Keratinocyte (primary cell): ENCODE measurements around the gene SUOX. TPM values are rescaled to one million over a fixed set of nuclear protein-coding genes. Genes with fewer than 3 reads are reported as not detected.

ENCODE experiments used
- DNase-seq: peaks from one replicate; pipeline ENCODE4 v3.0.0-alpha.2; 2011; ENCODE audit warnings: low read depth, missing footprints, low spot score
- FAIRE-seq: peaks from 2 replicates; lab custom pipeline; 2011; peaks lifted over from hg19 to GRCh38; lab: Jason Lieb, UNC
- H2AFZ ChIP-seq: 2 replicates; pipeline ENCODE4 v1.6.0; 2012; ENCODE audit warnings: low read length, control low read depth, inconsistent platforms; ENCODE audit not compliant: control insufficient read depth
- H3K27ac ChIP-seq: 2 replicates; pipeline ENCODE4 v1.5.1; 2011; ENCODE audit warnings: low read length; ENCODE audit not compliant: control insufficient read depth, insufficient read depth
- H3K27me3 ChIP-seq: 3 replicates; pipeline ENCODE4 v1.6.0; 2011; ENCODE audit warnings: low read length; ENCODE audit not compliant: control insufficient read depth, insufficient read depth; ENCODE audit errors: extremely low read depth
- H3K36me3 ChIP-seq, 2 experiments: 2 replicates in 1 of 2; 3 replicates in 1 of 2; pipeline ENCODE4 v1.5.1; 2011; ENCODE audit warnings: low read length in 2 of 2, mild to moderate bottlenecking in 1 of 2; ENCODE audit not compliant: control insufficient read depth in 2 of 2, insufficient read depth in 2 of 2; ENCODE audit errors: extremely low read depth in 1 of 2
- H3K4me1 ChIP-seq: 3 replicates; pipeline ENCODE4 v1.5.1; 2011; ENCODE audit warnings: low read length; ENCODE audit not compliant: control insufficient read depth, insufficient read depth; ENCODE audit errors: extremely low read depth
- H3K4me2 ChIP-seq: 3 replicates; pipeline ENCODE4 v1.6.0; 2011; ENCODE audit warnings: low read depth, low read length; ENCODE audit not compliant: control insufficient read depth, insufficient read depth; ENCODE audit errors: extremely low read depth
- H3K4me3 ChIP-seq, 3 experiments: fragments of 200-600 bp in 1 of 3; sonication (generic) in 1 of 3; 2 replicates in 2 of 3; 3 replicates in 1 of 3; pipeline ENCODE4 v1.5.1; 2011 to 2016; ENCODE audit warnings: low read length in 3 of 3, mild to moderate bottlenecking in 3 of 3, control low read depth in 2 of 3, inconsistent platforms in 1 of 3, low read depth in 1 of 3, mixed read lengths in 1 of 3, mixed run types in 1 of 3, moderate library complexity in 1 of 3; ENCODE audit not compliant: control insufficient read depth in 2 of 3, insufficient read depth in 2 of 3; ENCODE audit errors: extremely low read depth in 1 of 3
- H3K79me2 ChIP-seq: 2 replicates; pipeline ENCODE4 v1.6.0; 2012; ENCODE audit warnings: low read length; ENCODE audit not compliant: control insufficient read depth, insufficient read depth
- H3K9ac ChIP-seq: 3 replicates; pipeline ENCODE4 v1.6.0; 2011; ENCODE audit warnings: low read length; ENCODE audit not compliant: control insufficient read depth, insufficient read depth; ENCODE audit errors: extremely low read depth
- H3K9me1 ChIP-seq: 3 replicates; pipeline ENCODE4 v1.6.0; 2011; ENCODE audit warnings: low read length; ENCODE audit not compliant: control insufficient read depth, insufficient read depth; ENCODE audit errors: extremely low read depth
- H3K9me3 ChIP-seq: 2 replicates; pipeline ENCODE4 v1.5.1; 2012; ENCODE audit warnings: low read depth, low read length; ENCODE audit not compliant: control insufficient read depth
- H4K20me1 ChIP-seq: 3 replicates; pipeline ENCODE4 v1.6.0; 2011; ENCODE audit warnings: low read length; ENCODE audit not compliant: control insufficient read depth, insufficient read depth; ENCODE audit errors: extremely low read depth
- CTCF ChIP-seq, 3 experiments: IDR thresholded peaks in 1 of 3; conservative IDR thresholded peaks in 1 of 3; optimal IDR thresholded peaks in 1 of 3; 2 replicates in 2 of 3; 3 replicates in 1 of 3; pipeline versions ENCODE3 to v1.5.1; 2011; ENCODE audit warnings: low read length in 3 of 3, mild to moderate bottlenecking in 3 of 3, moderate library complexity in 2 of 3, control low read depth in 1 of 3, inconsistent platforms in 1 of 3; ENCODE audit not compliant: insufficient read depth in 2 of 3; ENCODE audit errors: extremely low read depth in 1 of 3
- EZH2 ChIP-seq: IDR thresholded peaks from one replicate; pipeline ENCODE4 v1.6.1; 2012; ENCODE audit warnings: inconsistent platforms, mild to moderate bottlenecking, low read length, moderate library complexity
- dilution Hi-C: fragments of 300-500 bp; cut with MboI; formaldehyde crosslinking; loops from one replicate; pipeline ENCODE4 v1.7.0; 2020; ENCODE audit warnings: low sequenced_read_pairs; ENCODE audit not compliant: extremely low pct_ligation_motif_present
- polyA plus RNA-seq, 5 experiments: library from polyadenylated mRNA; depleted of rRNA in 3 of 5; stranded (reverse) in 3 of 5; stranded (forward) in 1 of 5; unstranded in 1 of 5; fragments of >200 nt; gene quantifications; 1 replicate in 1 of 5; 2 replicates in 3 of 5; 3 replicates in 1 of 5; pipeline versions ENCODE4 v1.2.1 to v1.2.3, GENCODE V29; 2011 to 2012; ENCODE audit warnings: missing spikeins in 2 of 5, low read depth in 1 of 5, low replicate concordance in 1 of 5

SUOX gene
- polyA plus RNA-seq, 1 donor (not counting 4 experiments of a cell fraction or from before 2014, with no cell fraction given), result 9.0 TPM

- H3K4me3 ChIP-seq, result no peak overlapping the region
- peaks cover 21% of the 10 kb centered on the region for H3K79me2 ChIP-seq
- H4K20me1 ChIP-seq, result no peaks in the 10 kb centered on the region
- H3K36me3 ChIP-seq, result peaks cover 17 to 21% of the 10 kb centered on the region in 2 experiments
- H3K4me2 ChIP-seq, result no peak overlapping the region
- DNase-seq (no peak), FAIRE-seq (no peak)
- TF ChIP-seq CTCF (optimal IDR thresholded peaks at IDR 0.05 in 1 of 3, IDR thresholded peaks at IDR 0.05 in 1 of 3, conservative IDR thresholded peaks at IDR 0.05 in 1 of 3; ENCODE audit: extremely low read depth in 1 of 3, insufficient read depth in 2 of 3, low read length in 3 of 3) (no peak), EZH2 (no peak)
- no peaks in the 10 kb centered on the region for H3K9me3 ChIP-seq
- H3K27me3 ChIP-seq, result no peaks in the 10 kb centered on the region
- no peaks in the 10 kb centered on the region for H3K4me1 ChIP-seq
- no peaks in the 10 kb centered on the region for H3K9me1 ChIP-seq
- H3K9ac ChIP-seq, result no peak overlapping the region
- no peak overlapping the region for H2AFZ ChIP-seq
- H3K27ac ChIP-seq, result no peak overlapping the region
- dilution Hi-C loops, result no loop called here
These were observed 13.7 kb upstream of the SUOX start for GRCh38 chr12:55983232-55983842.

DNA sequence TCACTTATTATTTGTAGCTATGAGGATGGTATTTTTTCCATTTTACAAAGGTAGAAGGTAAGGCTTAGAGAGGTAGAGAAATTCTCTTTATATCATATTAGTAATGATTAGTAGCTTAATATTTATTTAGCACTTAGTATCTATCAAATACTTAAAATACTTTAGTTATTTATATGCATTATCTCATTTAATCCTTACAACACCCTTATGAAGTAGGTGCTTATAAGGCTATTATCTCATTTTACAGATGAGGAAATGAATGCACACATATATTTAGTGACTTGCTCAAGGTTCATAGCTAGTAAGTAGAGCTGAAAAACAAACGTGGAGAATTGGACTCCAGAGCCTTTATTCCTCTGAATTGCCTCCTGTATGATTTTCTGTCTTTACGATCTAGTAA, 12.2 kb upstream of the SUOX start:
- no peaks in the 10 kb centered on the region for H4K20me1 ChIP-seq
- peaks cover 12% of the 10 kb centered on the region for H3K79me2 ChIP-seq
- dilution Hi-C loops, result no loop called here
- H3K27ac ChIP-seq, result no peak overlapping the region
- no peak for FAIRE-seq
- TF ChIP-seq CTCF (optimal IDR thresholded peaks at IDR 0.05 in 1 of 3, IDR thresholded peaks at IDR 0.05 in 1 of 3, conservative IDR thresholded peaks at IDR 0.05 in 1 of 3; ENCODE audit: extremely low read depth in 1 of 3, insufficient read depth in 2 of 3, low read length in 3 of 3) (no peak), EZH2 (no peak)
- no peak overlapping the region for H3K4me2 ChIP-seq
- H2AFZ ChIP-seq, result no peak overlapping the region
- no peaks in the 10 kb centered on the region for H3K9me1 ChIP-seq
- peaks cover 24% of the 10 kb centered on the region in 2 experiments for H3K36me3 ChIP-seq
- no peak overlapping the region for H3K9ac ChIP-seq
- no peak overlapping the region for H3K4me3 ChIP-seq
- no peaks in the 10 kb centered on the region for H3K4me1 ChIP-seq
- H3K27me3 ChIP-seq, result no peaks in the 10 kb centered on the region
- DNase-seq, result no peak
- no peaks in the 10 kb centered on the region for H3K9me3 ChIP-seq
